NCI-H748 treated with DMSO at 0.1 percent for 48 hours (cell line): ENCODE data around the gene TGFBR1.

Source experiments
- DNase-seq: peaks from one replicate; lab custom pipeline; 2025; lab: John Stamatoyannopoulos, UW

The TGFBR1 gene

GRCh38 chr9:99137225-99137624 is 32.3 kb downstream of the TGFBR1 start:
- DNase-seq: no peak

- no peak for DNase-seq
Observed at GRCh38 chr9:99137891-99138290, 33.0 kb downstream of the TGFBR1 start.

- no peak for DNase-seq
Observed at GRCh38 chr9:99138424-99139284, 33.7 kb downstream of the TGFBR1 start.

DNA sequence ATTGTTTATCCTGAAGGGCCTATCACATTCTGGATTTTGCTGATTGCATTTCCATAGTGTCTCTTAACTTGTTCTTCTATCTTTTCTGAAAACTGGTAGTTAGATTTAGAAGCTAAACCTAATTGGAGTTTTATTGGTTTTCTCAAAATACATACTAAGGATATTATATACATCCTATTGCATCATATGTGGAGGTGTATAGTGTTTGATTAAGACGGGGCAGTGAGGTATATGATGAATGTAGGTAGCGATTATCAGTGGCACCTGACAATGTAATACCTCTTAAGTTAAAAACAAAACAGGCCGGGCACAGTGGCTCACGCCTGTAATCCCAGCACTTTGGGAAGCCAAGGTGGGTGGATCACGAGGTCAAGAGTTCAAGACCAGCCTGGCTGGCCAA is 35.0 kb downstream of the TGFBR1 start:
- DNase-seq: no peak

- peak; percentile 8 for DNase-seq
Observed at GRCh38 chr9:99140685-99141314, 35.9 kb downstream of the TGFBR1 start.

DNA sequence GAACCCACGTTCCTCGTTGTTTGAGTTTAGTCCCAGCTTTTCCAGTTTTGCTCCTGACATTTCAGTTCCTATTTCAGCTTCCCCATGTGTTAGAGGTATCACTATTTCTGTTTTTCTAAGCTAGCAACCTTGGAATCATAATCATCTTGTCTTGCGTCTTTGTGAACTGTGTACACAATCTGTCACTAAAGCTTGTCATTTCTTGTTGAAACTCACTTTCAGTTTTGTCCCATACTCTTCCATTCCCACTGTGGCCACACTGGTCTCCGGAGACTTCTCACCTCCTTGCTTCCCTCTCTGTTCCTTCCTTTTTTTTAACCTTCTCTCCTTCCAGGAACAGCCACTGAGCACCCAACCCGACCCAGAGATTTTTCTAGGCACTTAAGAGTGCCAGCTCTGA is 36.9 kb downstream of the TGFBR1 start:
- DNase-seq: no peak

GRCh38 chr9:99142275-99142674 is 37.4 kb downstream of the TGFBR1 start:
- DNase-seq: no peak

DNA sequence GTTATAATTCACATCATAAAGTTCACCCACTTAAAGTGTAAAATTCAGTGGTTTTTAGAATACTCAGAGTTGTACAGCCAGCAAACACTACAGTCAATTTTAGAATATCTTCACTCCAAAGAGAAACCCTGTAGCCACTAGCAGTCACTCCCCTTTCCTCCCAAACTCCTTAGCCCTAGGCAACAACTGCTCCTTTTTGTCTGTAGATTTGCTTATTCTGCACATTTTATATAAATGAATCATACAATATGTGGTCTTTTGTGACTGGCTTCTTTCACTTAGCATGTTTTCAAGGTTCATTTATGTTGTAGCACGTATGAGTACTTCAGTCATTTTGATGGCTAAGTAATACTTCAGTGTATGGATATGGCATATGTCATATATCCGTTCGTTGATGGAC is 38.7 kb downstream of the TGFBR1 start:
- no peak for DNase-seq

- no peak for DNase-seq
Observed at GRCh38 chr9:99144966-99145365, 40.1 kb downstream of the TGFBR1 start.

- DNase-seq: no peak
Observed at GRCh38 chr9:99146574-99146973, 41.7 kb downstream of the TGFBR1 start.

DNA sequence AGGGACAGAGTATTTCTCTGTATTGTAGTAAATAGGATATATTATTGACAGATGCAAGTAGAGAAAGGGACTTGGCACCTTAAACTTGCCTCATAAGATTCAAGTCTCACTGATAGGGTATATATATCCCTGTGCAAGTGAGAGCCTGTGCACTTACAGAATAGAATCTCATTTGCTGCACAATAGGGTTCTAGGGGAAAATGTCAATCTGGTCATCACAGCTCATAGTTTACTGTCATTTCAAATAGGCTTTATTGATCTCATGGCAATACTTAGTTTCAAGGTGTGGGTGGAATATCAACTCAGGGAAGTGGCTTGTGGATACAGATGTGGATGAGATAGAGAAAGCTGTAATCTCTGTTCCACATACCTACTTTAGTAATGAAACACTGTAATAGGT is 42.3 kb downstream of the TGFBR1 start:
- no peak for DNase-seq

DNA sequence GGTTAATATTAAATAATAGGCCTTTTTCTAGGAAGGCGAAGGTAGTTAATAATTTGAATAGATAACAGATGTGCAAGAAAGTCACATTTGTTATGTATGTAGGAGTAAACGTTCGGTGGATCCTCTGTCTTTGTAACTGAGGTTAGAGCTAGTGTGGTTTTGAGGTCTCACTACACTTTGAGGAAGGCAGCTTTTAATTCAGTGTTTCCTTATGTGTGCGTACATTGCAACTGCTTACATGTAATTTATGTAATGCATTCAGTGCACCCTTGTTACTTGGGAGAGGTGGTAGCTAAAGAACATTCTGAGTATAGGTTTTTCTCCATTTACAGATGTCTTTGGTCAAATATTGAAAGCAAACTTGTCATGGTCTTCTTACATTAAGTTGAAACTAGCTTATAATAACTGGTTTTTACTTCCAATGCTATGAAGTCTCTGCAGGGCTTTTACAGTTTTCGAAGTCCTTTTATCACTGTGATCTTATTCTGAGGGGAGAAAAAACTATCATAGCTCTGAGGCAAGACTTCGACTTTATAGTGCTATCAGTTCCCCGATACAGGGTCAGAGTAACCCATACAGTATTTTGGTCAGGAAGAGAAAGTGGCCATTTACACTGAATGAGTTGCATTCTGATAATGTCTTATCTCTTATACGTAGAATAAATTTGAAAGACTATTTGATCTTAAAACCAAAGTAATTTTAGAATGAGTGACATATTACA is 45.7 kb downstream of the TGFBR1 start:
- no peak for DNase-seq

- no peak for DNase-seq
Observed at GRCh38 chr9:99154356-99154755, 49.4 kb downstream of the TGFBR1 start.

- DNase-seq: no peak
Observed at GRCh38 chr9:99155736-99156135, 50.8 kb downstream of the TGFBR1 start.

- DNase-seq: no peak
Observed at GRCh38 chr9:99158629-99159028, 53.7 kb downstream of the TGFBR1 start.

DNA sequence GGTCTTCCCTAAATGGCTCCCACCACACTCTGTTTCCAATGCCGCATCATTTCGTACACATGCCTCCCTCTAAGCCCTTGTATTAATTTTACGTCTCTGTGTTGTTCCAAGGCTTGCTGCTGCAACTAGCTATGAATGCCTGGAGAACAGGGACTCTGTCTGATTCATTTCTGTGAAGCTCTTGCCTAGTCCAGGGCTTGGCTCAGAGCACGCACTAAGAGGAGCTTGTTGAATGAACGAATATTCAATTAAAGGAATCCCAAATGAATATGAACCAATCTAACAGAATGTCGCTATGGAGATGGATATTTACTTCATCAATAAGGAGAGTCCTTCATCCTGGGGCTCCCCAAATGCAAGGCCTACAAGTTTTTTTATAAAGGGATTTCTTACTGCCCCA is 55.3 kb downstream of the TGFBR1 start:
- DNase-seq: no peak

DNA sequence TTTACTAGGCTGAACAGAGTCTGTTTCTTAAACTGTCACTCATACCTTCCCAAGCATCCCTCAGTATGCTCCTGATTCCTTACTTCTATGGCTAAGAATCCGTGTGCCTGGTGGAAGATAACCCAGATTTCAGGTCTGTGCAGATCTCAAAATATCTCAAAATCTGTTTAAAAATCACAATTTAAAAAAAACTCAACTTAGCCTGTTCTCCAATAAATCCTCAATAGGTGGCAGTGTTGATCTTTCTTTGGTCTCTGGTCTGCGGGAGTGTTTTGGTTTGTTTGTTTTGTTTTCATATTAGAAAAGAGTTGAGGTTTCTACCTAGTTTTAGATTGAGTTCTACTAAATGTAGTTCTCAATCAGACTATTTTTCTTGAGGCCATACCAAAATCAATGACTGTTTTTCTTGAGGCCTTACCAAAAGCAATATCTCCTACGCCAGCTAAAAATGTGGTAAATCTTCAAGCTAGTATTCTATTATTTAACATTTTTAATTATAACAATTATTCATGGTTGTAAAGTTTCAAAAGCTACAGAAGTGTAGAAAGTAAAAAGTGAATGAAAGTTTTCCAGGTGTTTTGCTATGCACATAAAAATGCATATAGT is 57.9 kb downstream of the TGFBR1 start:
- DNase-seq: peak; percentile 30

DNA sequence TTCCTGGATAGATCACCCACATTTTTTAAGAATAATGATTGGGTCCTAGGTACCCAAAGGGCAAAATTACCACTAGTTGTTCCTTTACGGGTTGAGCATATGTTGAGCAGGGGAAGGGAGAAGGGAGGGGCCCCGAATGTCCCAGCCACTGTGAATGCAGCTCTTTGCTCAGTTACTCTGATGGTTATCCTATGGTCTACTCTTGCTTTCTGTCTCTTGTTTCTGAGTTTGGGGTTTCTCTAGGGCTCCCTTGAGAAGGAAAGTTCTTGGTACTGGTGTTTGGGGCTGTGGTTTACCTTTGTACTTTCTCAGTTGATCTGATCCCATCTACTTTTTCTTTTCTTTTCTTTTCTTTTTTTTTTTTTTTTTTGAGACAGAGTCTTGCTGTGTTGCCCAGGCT is 61.2 kb downstream of the TGFBR1 start:
- no peak for DNase-seq

DNA sequence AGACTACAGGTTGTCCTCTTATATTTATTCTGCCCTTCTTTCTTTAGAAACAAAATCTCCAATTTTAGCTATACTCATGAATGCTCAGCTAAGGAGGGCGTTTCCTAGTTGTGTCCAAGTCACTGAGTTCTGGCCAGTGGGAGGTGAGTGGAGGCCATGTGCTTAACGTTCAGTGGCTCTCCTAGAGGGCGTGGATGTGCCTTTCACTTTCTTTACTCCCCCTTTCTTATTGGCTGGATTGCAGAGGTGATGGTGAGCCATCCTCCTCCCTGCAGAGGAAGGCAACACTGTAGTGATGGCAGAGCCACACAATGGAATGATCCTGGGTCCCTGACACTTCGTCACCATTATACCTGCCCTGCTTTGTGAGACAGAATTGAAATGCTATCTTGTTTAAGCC is 62.2 kb downstream of the TGFBR1 start:
- no peak for DNase-seq

DNA sequence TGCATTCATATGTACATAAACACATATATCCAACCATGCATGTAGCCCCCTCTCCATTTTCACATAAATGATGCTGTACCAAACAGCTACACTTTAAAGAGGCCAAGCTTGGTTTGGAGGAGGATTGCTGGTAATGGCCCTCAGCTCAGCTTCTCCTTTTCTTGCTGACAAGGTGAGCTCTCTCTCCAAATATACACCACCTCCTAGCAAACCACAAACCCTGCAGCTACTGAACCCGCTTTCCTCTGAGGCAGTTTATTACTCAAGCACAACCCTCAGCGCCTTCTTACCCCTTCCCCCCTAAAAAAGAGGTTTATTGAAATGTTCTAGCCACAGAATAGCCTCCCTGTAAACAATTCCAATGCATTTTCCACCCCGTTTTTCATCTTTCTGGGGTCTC is 62.8 kb downstream of the TGFBR1 start:
- no peak for DNase-seq

DNA sequence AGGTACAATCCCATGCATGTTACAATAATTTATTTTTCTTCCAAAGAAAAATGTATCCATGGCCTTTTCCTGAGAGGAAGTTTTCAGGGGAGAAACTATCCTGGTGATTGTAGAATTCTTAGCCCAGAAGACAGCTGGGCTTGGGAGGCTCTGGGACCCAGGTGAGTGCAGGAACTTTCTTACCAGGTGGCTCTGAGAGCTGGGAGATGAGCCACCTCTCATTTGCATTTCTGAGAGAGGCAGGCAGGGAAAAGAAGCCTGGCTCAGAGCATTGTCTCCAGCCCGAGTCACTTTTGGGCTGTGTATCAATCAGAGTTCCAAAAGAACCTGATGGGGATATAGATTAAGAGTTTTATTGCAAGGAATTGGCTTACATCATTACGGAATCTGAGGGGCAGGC is 64.2 kb downstream of the TGFBR1 start:
- DNase-seq: no peak

- DNase-seq: peak; percentile 98
Observed at GRCh38 chr9:99169982-99170761, 65.3 kb downstream of the TGFBR1 start.
